ENCODE results near the gene RNF41.
"Not testable (repeated sequence)": the region's sequence is repeated elsewhere in the genome, so short reads cannot be mapped to it uniquely, and the experiment has no call there.

RNF41 gene

GRCh38 chr12:56221757-56222530, at the start of gene RNF41:
RNF41 (minus strand) TSS chr12:56221922; CDS start chr12:56214047, 7,875 bp downstream.
- peak; percentile 93 for DNase-seq

GRCh38 chr12:56271031-56271430, 49.3 kb upstream of the RNF41 start:
- DNase-seq = no peak

- DNase-seq = no peak
These were observed 45.8 kb upstream of the RNF41 start for GRCh38 chr12:56267443-56268071.

- peak; percentile 58 for DNase-seq
These were observed 45.1 kb upstream of the RNF41 start, which contains the start of gene COQ10A for GRCh38 chr12:56266693-56267442. COQ10A (plus strand) TSS chr12:56266942; CDS start chr12:56267119, 177 bp downstream.

- not testable (repeated sequence) for DNase-seq
These were observed 44.5 kb upstream of the RNF41 start for GRCh38 chr12:56266068-56266692.

- DNase-seq = not testable (repeated sequence)
These were observed 41.2 kb upstream of the RNF41 start for GRCh38 chr12:56262955-56263354.

- no peak for DNase-seq
These were observed 39.9 kb upstream of the RNF41 start for GRCh38 chr12:56261503-56262232.

- DNase-seq = no peak
These were observed 39.2 kb upstream of the RNF41 start for GRCh38 chr12:56260921-56261320.

GRCh38 chr12:56260380-56260779, 38.7 kb upstream of the RNF41 start:
- no peak for DNase-seq

GRCh38 chr12:56258820-56259183, 37.1 kb upstream of the RNF41 start:
- no peak for DNase-seq

GRCh38 chr12:56258068-56258819, 36.5 kb upstream of the RNF41 start, which contains the start of gene ANKRD52:
ANKRD52 (minus strand) TSS chr12:56258384; CDS start chr12:56258269, 115 bp downstream.
- DNase-seq = peak; percentile 56

- DNase-seq = no peak
These were observed 35.9 kb upstream of the RNF41 start for GRCh38 chr12:56257491-56258067.

GRCh38 chr12:56257071-56257470, 35.3 kb upstream of the RNF41 start:
- no peak for DNase-seq

GRCh38 chr12:56256326-56256960, 34.7 kb upstream of the RNF41 start:
- DNase-seq = no peak

- no peak for DNase-seq
These were observed 33.9 kb upstream of the RNF41 start for GRCh38 chr12:56255671-56256070.

GRCh38 chr12:56253091-56253490, 31.4 kb upstream of the RNF41 start:
- DNase-seq = no peak

- no peak for DNase-seq
These were observed 30.9 kb upstream of the RNF41 start for GRCh38 chr12:56252649-56253048.

- DNase-seq = no peak
These were observed 27.0 kb upstream of the RNF41 start for GRCh38 chr12:56248711-56249110.

- no peak for DNase-seq
These were observed 26.2 kb upstream of the RNF41 start for GRCh38 chr12:56247923-56248322.

GRCh38 chr12:56244494-56244893, 22.8 kb upstream of the RNF41 start:
- DNase-seq = no peak

GRCh38 chr12:56243731-56244181, 22.0 kb upstream of the RNF41 start:
- DNase-seq = no peak

Measured in NCI-H187 treated with DMSO at 0.1 percent for 48 hours (cell line).